ENCODE results near the gene RGS7.
"Not testable (repeated sequence)": the region's sequence is repeated elsewhere in the genome, so short reads cannot be mapped to it uniquely, and the experiment has no call there.

RGS7 gene

GRCh38 chr1:241271427-241271826, 85.6 kb downstream of the RGS7 start:
- DNase-seq (ENCODE audit: low spot score) = no peak

GRCh38 chr1:241270016-241270415, 87.0 kb downstream of the RGS7 start:
- no peak for DNase-seq (ENCODE audit: low spot score)

GRCh38 chr1:241269116-241269515, 87.9 kb downstream of the RGS7 start:
- DNase-seq (ENCODE audit: low spot score) = no peak

- DNase-seq (ENCODE audit: low spot score) = no peak
Observed at GRCh38 chr1:241266121-241266520, 90.9 kb downstream of the RGS7 start.

GRCh38 chr1:241265428-241265827, 91.6 kb downstream of the RGS7 start:
- DNase-seq (ENCODE audit: low spot score) = no peak

- no peak for DNase-seq (ENCODE audit: low spot score)
Observed at GRCh38 chr1:241263346-241263745, 93.7 kb downstream of the RGS7 start.

- no peak for DNase-seq (ENCODE audit: low spot score)
Observed at GRCh38 chr1:241253471-241253870, 103.5 kb downstream of the RGS7 start.

- DNase-seq (ENCODE audit: low spot score) = no peak
Observed at GRCh38 chr1:241250465-241250864, 106.5 kb downstream of the RGS7 start.

GRCh38 chr1:241240069-241240468, 116.9 kb downstream of the RGS7 start:
- DNase-seq (ENCODE audit: low spot score) = no peak

GRCh38 chr1:241237873-241238272, 119.1 kb downstream of the RGS7 start:
- DNase-seq (ENCODE audit: low spot score) = no peak

GRCh38 chr1:241235256-241235897, 121.6 kb downstream of the RGS7 start:
- DNase-seq (ENCODE audit: low spot score) = no peak

- no peak for DNase-seq (ENCODE audit: low spot score)
Observed at GRCh38 chr1:241229711-241230110, 127.3 kb downstream of the RGS7 start.

- no peak for DNase-seq (ENCODE audit: low spot score)
Observed at GRCh38 chr1:241229216-241229615, 127.8 kb downstream of the RGS7 start.

GRCh38 chr1:241228339-241228738, 128.7 kb downstream of the RGS7 start:
- DNase-seq (ENCODE audit: low spot score) = no peak

- no peak for DNase-seq (ENCODE audit: low spot score)
Observed at GRCh38 chr1:241225741-241226140, 131.3 kb downstream of the RGS7 start.

GRCh38 chr1:241224189-241224588, 132.8 kb downstream of the RGS7 start:
- not testable (repeated sequence) for DNase-seq (ENCODE audit: low spot score)

GRCh38 chr1:241222813-241223212, 134.2 kb downstream of the RGS7 start:
- not testable (repeated sequence) for DNase-seq (ENCODE audit: low spot score)

GRCh38 chr1:241221319-241221718, 135.7 kb downstream of the RGS7 start:
- no peak for DNase-seq (ENCODE audit: low spot score)

- DNase-seq (ENCODE audit: low spot score) = not testable (repeated sequence)
Observed at GRCh38 chr1:241220913-241221312, 136.1 kb downstream of the RGS7 start.

GRCh38 chr1:241219449-241219848, 137.6 kb downstream of the RGS7 start:
- no peak for DNase-seq (ENCODE audit: low spot score)

GRCh38 chr1:241217516-241217915, 139.5 kb downstream of the RGS7 start:
- no peak for DNase-seq (ENCODE audit: low spot score)

- no peak for DNase-seq (ENCODE audit: low spot score)
Observed at GRCh38 chr1:241215683-241216082, 141.3 kb downstream of the RGS7 start.

GRCh38 chr1:241215203-241215602, 141.8 kb downstream of the RGS7 start:
- no peak for DNase-seq (ENCODE audit: low spot score)

- DNase-seq (ENCODE audit: low spot score) = no peak
Observed at GRCh38 chr1:241213139-241213538, 143.9 kb downstream of the RGS7 start.

All from left forelimb (tissue), 1 donor.